ENCODE data around the gene MEGF6.

DNA sequence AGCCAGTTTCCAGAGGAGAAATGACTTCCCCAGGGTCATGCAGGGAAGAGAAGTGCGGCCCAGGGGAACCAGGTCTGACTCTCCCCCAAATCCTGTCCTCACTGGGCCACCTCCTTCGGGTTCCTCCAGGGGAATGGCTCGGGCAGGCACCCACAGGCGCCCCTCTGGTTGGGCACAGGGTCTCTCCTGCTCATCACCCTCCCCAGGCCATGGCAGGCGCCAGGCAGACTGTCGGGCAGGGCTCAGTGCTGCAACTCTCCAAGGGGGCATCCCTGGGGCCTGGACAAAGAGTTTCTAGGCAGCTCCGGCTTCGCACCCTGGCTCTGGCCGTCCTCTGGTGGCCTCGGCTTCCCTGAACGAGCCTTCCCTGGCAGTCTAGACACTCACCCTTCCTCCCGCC is 75.6 kb downstream of the MEGF6 start:
- TF ChIP-seq MTA1 (IDR thresholded peaks at IDR 0.05; ENCODE audit: borderline replicate concordance) (no peak), MAZ (CRISPR knock-in tag; conservative IDR thresholded peaks at IDR 0.05 in 1 of 2, IDR thresholded peaks at IDR 0.05 in 1 of 2) (no peak), NFYB (IDR thresholded peaks at IDR 0.05; ENCODE audit: extremely low read depth, insufficient read length) (no peak), NRF1 (conservative IDR thresholded peaks at IDR 0.05 in 1 of 2, IDR thresholded peaks at IDR 0.05 in 1 of 2) (no peak), JUND (IDR thresholded peaks at IDR 0.05; ENCODE audit: borderline replicate concordance, low read depth, low read length) (no peak), JUND (tag; IDR thresholded peaks at IDR 0.05; ENCODE audit: borderline replicate concordance, low read depth, low read length) (no peak), MXI1 (IDR thresholded peaks at IDR 0.05; ENCODE audit: low read depth, low read length) (no peak), BHLHE40 (IDR thresholded peaks at IDR 0.05; ENCODE audit: low read length) (no peak), SOX6 (IDR thresholded peaks at IDR 0.05) (no peak), PHF8 (IDR thresholded peaks at IDR 0.05; ENCODE audit: borderline replicate concordance, low read length) (no peak)
- TF ChIP-seq, protein P1, sequence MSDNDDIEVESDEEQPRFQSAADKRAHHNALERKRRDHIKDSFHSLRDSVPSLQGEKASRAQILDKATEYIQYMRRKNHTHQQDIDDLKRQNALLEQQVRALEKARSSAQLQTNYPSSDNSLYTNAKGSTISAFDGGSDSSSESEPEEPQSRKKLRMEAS (CRISPR knock-in tag; IDR thresholded peaks at IDR 0.05): no peak

All from K562 (cell line).